H1 (cell line): ENCODE data around the gene ADD2. TPM values are rescaled to one million over a fixed set of nuclear protein-coding genes. Genes with fewer than 3 reads are reported as not detected.
A peak's percentile ranks its signal among the peaks of the same experiment; 100 is the strongest.

Experiments used
- CTCF ChIA-PET: fragments of 300-600 bp; sonication (Branson Sonifier 250); formaldehyde crosslinking; loops from one replicate; lab custom pipeline; 2021; ENCODE audit not compliant: partially characterized antibody; lab: Charles Lee
- POLR2A ChIA-PET: fragments of 300-600 bp; sonication (Branson Sonifier 250); formaldehyde crosslinking; loops from one replicate; lab custom pipeline; 2021; ENCODE audit warnings: inconsistent platforms; ENCODE audit not compliant: partially characterized antibody; lab: Charles Lee
- DNase-seq, 2 experiments: peaks; one replicate each; pipeline versions ENCODE4 v3.0.0 to v3.0.0-alpha.2; 2010 to 2022; ENCODE audit warnings: low spot score in 2 of 2, low read depth in 1 of 2, mixed read lengths in 1 of 2
- FAIRE-seq: peaks from 2 replicates; lab custom pipeline; 2011; peaks lifted over from hg19 to GRCh38; lab: Jason Lieb, UNC
- H2AFZ ChIP-seq: 2 replicates; pipeline ENCODE4 v1.8.1; 2012; ENCODE audit warnings: low read length, inconsistent platforms
- H2AK5ac ChIP-seq: 2 replicates; pipeline ENCODE4 v1.6.1; 2013; ENCODE audit warnings: low read depth, low read length
- H2BK120ac ChIP-seq: replicated peaks from 2 replicates; pipeline ENCODE3; 2013; ENCODE audit warnings: low read depth, low read length, inconsistent platforms
- H2BK12ac ChIP-seq: 2 replicates; pipeline ENCODE4 v1.6.1; 2013; ENCODE audit warnings: low read depth, low read length
- H2BK15ac ChIP-seq: 2 replicates; pipeline ENCODE4 v1.6.1; 2013; ENCODE audit warnings: low read length
- H2BK20ac ChIP-seq: 2 replicates; pipeline ENCODE4 v1.6.1; 2013; ENCODE audit warnings: low read length
- H2BK5ac ChIP-seq: 2 replicates; pipeline ENCODE4 v1.6.1; 2013; ENCODE audit warnings: low read depth, low read length
- H3K14ac ChIP-seq: 2 replicates; pipeline ENCODE4 v1.6.1; 2013; ENCODE audit warnings: inconsistent platforms; ENCODE audit not compliant: insufficient read length
- H3K18ac ChIP-seq: 2 replicates; pipeline ENCODE4 v1.6.1; 2013; ENCODE audit warnings: low read length; ENCODE audit errors: extremely low read depth
- H3K23ac ChIP-seq: 2 replicates; pipeline ENCODE4 v1.6.1; 2013; ENCODE audit warnings: inconsistent platforms; ENCODE audit not compliant: insufficient read length
- H3K23me2 ChIP-seq: 2 replicates; pipeline ENCODE4 v1.6.1; 2013; ENCODE audit warnings: low read depth, low read length
- H3K27ac ChIP-seq: 2 replicates; pipeline ENCODE4 v1.6.1; 2011; ENCODE audit warnings: low read depth, low read length, inconsistent platforms
- H3K27me3 ChIP-seq, 4 experiments: replicated peaks in 1 of 4; 1 replicate in 1 of 4; 2 replicates in 3 of 4; pipeline versions ENCODE4 v1.6.1 to v1.8.1; 2011 to 2013; ENCODE audit warnings: low read length in 3 of 4, mild to moderate bottlenecking in 3 of 4, inconsistent platforms in 2 of 4, mixed read lengths in 2 of 4, moderate library complexity in 1 of 4; ENCODE audit not compliant: control insufficient read depth in 3 of 4, insufficient read depth in 3 of 4; ENCODE audit errors: extremely low read depth in 1 of 4
- H3K36me3 ChIP-seq, 4 experiments: 2 replicates each; pipeline versions ENCODE4 v1.6.1 to v1.8.1; 2011 to 2013; ENCODE audit warnings: mild to moderate bottlenecking in 4 of 4, low read length in 3 of 4, moderate library complexity in 2 of 4, control low read depth in 1 of 4, inconsistent platforms in 1 of 4; ENCODE audit not compliant: insufficient read depth in 4 of 4, control insufficient read depth in 2 of 4
- H3K4ac ChIP-seq: replicated peaks from 2 replicates; pipeline ENCODE3; 2013; ENCODE audit warnings: low read length, low read depth, mixed read lengths, inconsistent platforms; ENCODE audit not compliant: insufficient read length
- H3K4me1 ChIP-seq, 4 experiments: replicated peaks in 1 of 4; 1 replicate in 1 of 4; 2 replicates in 3 of 4; pipeline versions ENCODE4 v1.6.1 to v1.8.1; 2011 to 2013; ENCODE audit warnings: low read length in 3 of 4, inconsistent platforms in 2 of 4, mixed read lengths in 1 of 4; ENCODE audit not compliant: insufficient read depth in 4 of 4, control insufficient read depth in 3 of 4
- H3K4me2 ChIP-seq, 2 experiments: 2 replicates each; pipeline versions ENCODE4 v1.6.1 to v1.8.1; 2011 to 2013; ENCODE audit warnings: low read depth in 2 of 2, low read length in 2 of 2, control low read depth in 1 of 2, inconsistent platforms in 1 of 2, mild to moderate bottlenecking in 1 of 2; ENCODE audit not compliant: insufficient read depth in 1 of 2
- H3K4me3 ChIP-seq, 4 experiments: fragments of 200-600, 300-600 bp in 1 of 4; sonication (generic), shearing (Covaris generic), sonication (Bioruptor Twin) in 1 of 4; 2 replicates each; pipeline versions ENCODE4 v1.5.1 to v1.8.1; 2011 to 2016; ENCODE audit warnings: low read length in 4 of 4, low read depth in 3 of 4, control low read depth in 2 of 4, inconsistent platforms in 2 of 4, mild to moderate bottlenecking in 2 of 4, mixed read lengths in 1 of 4, moderate library complexity in 1 of 4; ENCODE audit not compliant: insufficient read depth in 2 of 4; ENCODE audit errors: extremely low read depth in 1 of 4
- H3K56ac ChIP-seq: replicated peaks from 2 replicates; pipeline ENCODE3; 2013; ENCODE audit warnings: low read depth, mild to moderate bottlenecking, mixed read lengths, low read length, inconsistent platforms; ENCODE audit not compliant: insufficient read length
- H3K79me1 ChIP-seq: 2 replicates; pipeline ENCODE4 v1.6.1; 2013; ENCODE audit warnings: low read depth, low read length, control low read depth
- H3K79me2 ChIP-seq, 2 experiments: 2 replicates each; pipeline versions ENCODE4 v1.6.1 to v1.8.1; 2012 to 2013; ENCODE audit warnings: low read length in 2 of 2, mild to moderate bottlenecking in 2 of 2, inconsistent platforms in 1 of 2; ENCODE audit not compliant: insufficient read depth in 2 of 2, control insufficient read depth in 1 of 2
- H3K9ac ChIP-seq, 4 experiments: replicated peaks in 1 of 4; 1 replicate in 1 of 4; 2 replicates in 3 of 4; pipeline versions ENCODE4 v1.6.1 to v1.8.1; 2011 to 2013; ENCODE audit warnings: low read depth in 3 of 4, low read length in 3 of 4, control low read depth in 2 of 4, mild to moderate bottlenecking in 2 of 4, moderate library complexity in 2 of 4, inconsistent platforms in 1 of 4; ENCODE audit errors: extremely low read depth in 1 of 4
- H3K9me3 ChIP-seq, 2 experiments: 2 replicates each; pipeline versions ENCODE4 v1.6.1 to v1.8.1; 2012 to 2013; ENCODE audit warnings: mild to moderate bottlenecking in 2 of 2, moderate library complexity in 2 of 2, control low read depth in 1 of 2, inconsistent platforms in 1 of 2, low read depth in 1 of 2, low read length in 1 of 2, mixed read lengths in 1 of 2; ENCODE audit not compliant: insufficient read depth in 2 of 2
- H4K20me1 ChIP-seq, 2 experiments: replicated peaks in 1 of 2; 2 replicates each; pipeline versions ENCODE3 to v1.8.1; 2011 to 2013; ENCODE audit warnings: inconsistent platforms in 2 of 2, low read length in 2 of 2, mild to moderate bottlenecking in 1 of 2; ENCODE audit not compliant: insufficient read depth in 2 of 2, control insufficient read depth in 1 of 2
- H4K5ac ChIP-seq: 2 replicates; pipeline ENCODE4 v1.6.1; 2013; ENCODE audit warnings: low read length, low read depth, mixed read lengths, inconsistent platforms; ENCODE audit not compliant: insufficient read length
- H4K8ac ChIP-seq: 2 replicates; pipeline ENCODE4 v1.8.0; 2013; ENCODE audit warnings: mild to moderate bottlenecking, moderate library complexity, low read length, inconsistent platforms; ENCODE audit not compliant: insufficient read depth; ENCODE audit errors: extremely low read depth
- H4K91ac ChIP-seq: replicated peaks from 2 replicates; pipeline ENCODE3; 2013; ENCODE audit warnings: low read length, mixed read lengths, inconsistent platforms; ENCODE audit not compliant: insufficient read length
- BCL11A ChIP-seq, 2 experiments: IDR thresholded peaks; one replicate each; pipeline ENCODE4 v1.6.1; 2011; ENCODE audit warnings: low read depth in 2 of 2, low read length in 2 of 2, mild to moderate bottlenecking in 2 of 2
- CBX8 ChIP-seq: fragments of 300-800, 300-1000 bp; sonication (generic); IDR thresholded peaks from 2 replicates; pipeline ENCODE4 v1.7.1; 2016; ENCODE audit warnings: low read depth, low read length, borderline replicate concordance
- GABPA ChIP-seq: IDR thresholded peaks from 2 replicates; pipeline ENCODE4 v1.6.1; 2011; ENCODE audit warnings: mild to moderate bottlenecking, low read length, moderate library complexity, borderline replicate concordance; ENCODE audit not compliant: insufficient read depth
- POLR2A ChIP-seq, 2 experiments: IDR thresholded peaks; 1 replicate in 1 of 2; 2 replicates in 1 of 2; pipeline ENCODE4 v1.6.1; 2011; ENCODE audit warnings: low read depth in 2 of 2, low read length in 2 of 2, mild to moderate bottlenecking in 2 of 2; ENCODE audit errors: control extremely low read depth in 1 of 2
- SP1 ChIP-seq: IDR thresholded peaks from 2 replicates; pipeline ENCODE4 v1.6.1; 2011; ENCODE audit warnings: low read depth, low read length
- SP4 ChIP-seq: IDR thresholded peaks from 2 replicates; pipeline ENCODE4 v1.6.1; 2012; ENCODE audit warnings: low read length, inconsistent platforms
- SRF ChIP-seq: IDR thresholded peaks from 2 replicates; pipeline ENCODE4 v1.6.1; 2011; ENCODE audit warnings: mild to moderate bottlenecking, low read depth, low read length, moderate library complexity
- WGBS, 2 experiments: shearing (Covaris generic) in 1 of 2; methylation state at CpG; one replicate each; pipeline versions ENCODE4 v1.1.6 to v1.1.7; 2013 to 2015; ENCODE audit warnings: low lambda C conversion rate in 2 of 2, mixed read lengths in 2 of 2, inconsistent platforms in 1 of 2, low coverage in 1 of 2, missing lambda C conversion rate in 1 of 2; ENCODE audit not compliant: insufficient replicate concordance in 2 of 2, insufficient coverage in 1 of 2, insufficient read length in 1 of 2; ENCODE audit errors: extremely low coverage in 1 of 2, missing lambda C conversion rate in 1 of 2; 5-methylcytosine and 5-hydroxymethylcytosine counted together
- polyA plus RNA-seq, 7 experiments: library from polyadenylated mRNA; depleted of rRNA in 3 of 7; stranded (reverse) in 5 of 7; unstranded in 2 of 7; fragments of >200 nt in 5 of 7; fragments of 200-250 nt in 2 of 7; gene quantifications; 1 replicate in 5 of 7; 2 replicates in 1 of 7; 4 replicates in 1 of 7; pipeline versions ENCODE4 v1.2.1 to v1.2.3, GENCODE V29; 2011 to 2013; ENCODE audit warnings: missing spikeins in 2 of 7, mixed read lengths in 2 of 7
- total RNA-seq: library from RNA; stranded (reverse); fragmentation: NEBNext Ultra II Directional; extraction: Animal tissue kit (Norgen Biotek cat#: 25700); gene quantifications from 2 replicates; pipeline ENCODE4 v1.2.1, GENCODE V29; 2021

ADD2 gene
- total and polyA plus RNA-seq, 2 of the 8 experiments (the other 6 are each of a cell fraction or from before 2014, with no cell fraction given), result 58.5 to 170 TPM

DNA sequence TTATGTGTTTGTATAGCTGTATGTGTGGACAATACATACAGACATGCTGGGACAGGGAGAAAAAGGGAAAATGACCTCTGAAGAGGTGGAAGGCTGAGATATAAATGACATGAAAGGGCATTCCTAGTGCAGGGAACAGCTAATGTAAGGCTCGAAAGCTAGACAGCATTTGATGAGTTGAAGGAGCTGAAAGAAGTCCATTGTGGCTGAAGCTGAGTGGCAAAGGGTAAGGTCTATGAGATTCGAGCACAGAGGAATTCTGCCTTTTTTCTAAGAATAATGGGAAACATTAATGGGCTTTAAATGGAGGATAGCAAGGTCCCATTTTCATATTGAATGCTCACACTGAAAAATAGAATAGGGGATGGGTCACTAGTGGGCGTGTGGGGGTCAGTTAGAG is 23.6 kb downstream of the ADD2 start:
- Histone ChIP-seq H2BK15ac (no peak overlapping the region), H4K20me1 (peaks cover 15 to 16% of the 10 kb centered on the region in 2 experiments), H3K4me1 (peaks cover 1 to 24% (median 7%) of the 10 kb centered on the region in 4 experiments; a peak in 4 of 7 replicates), H3K23me2 (no peaks in the 10 kb centered on the region; the same call in 1 of the 2 replicates), H3K56ac (no peak overlapping the region), H2AFZ (no peak overlapping the region), H2BK5ac (no peak overlapping the region), H3K79me2 (peaks cover 7 to 97% of the 10 kb centered on the region in 2 experiments), H3K27me3 (no peaks in the 10 kb centered on the region), H3K18ac (no peak overlapping the region), H3K9me3 (peaks cover 0 to 4% of the 10 kb centered on the region in 2 experiments; a peak in 1 of 4 replicates), H2BK20ac (no peak overlapping the region), H3K79me1 (peaks cover 14% of the 10 kb centered on the region), H2AK5ac (no peak overlapping the region), H3K4me3 (no peak overlapping the region), H3K9ac (no peak overlapping the region), H3K27ac (no peak overlapping the region), H3K23ac (no peak overlapping the region), H3K14ac (no peak overlapping the region), H4K91ac (no peak overlapping the region), H4K5ac (no peak overlapping the region), H2BK12ac (no peak overlapping the region), H3K4ac (no peak overlapping the region), H3K36me3 (no peaks in the 10 kb centered on the region; a peak in 1 of 8 replicates), H3K4me2 (no peak overlapping the region), H2BK120ac (no peak overlapping the region), H4K8ac (no peak overlapping the region)
- POLR2A ChIA-PET, result interaction anchor here (1.0 to 2.4 kb wide), 3 partner anchors 18 to 24 kb away, joined by 3 to 12 read pairs (median 5); partner anchors contain the start of gene ADD2
- no peak for TF ChIP-seq POLR2A (IDR thresholded peaks at IDR 0.05; ENCODE audit: control extremely low read depth in 1 of 2, low read depth in 2 of 2, low read length in 2 of 2)
- TF ChIP-seq CBX8, result no peak
- no peak for TF ChIP-seq GABPA
- TF ChIP-seq SRF, result no peak
- no peak for TF ChIP-seq BCL11A (IDR thresholded peaks at IDR 0.05; ENCODE audit: low read depth in 2 of 2, low read length in 2 of 2)
- no peak for TF ChIP-seq SP4
- TF ChIP-seq SP1, result no peak
- CTCF ChIA-PET, result interaction anchor here (0.6 to 6.3 kb wide), 9 partner anchors 16 to 89 kb away, joined by 3 to 39 read pairs (median 3); partner anchors contain the start of gene ADD2
- DNase-seq (peak in 1 of 2 experiments; percentile 35), FAIRE-seq (no peak)
- WGBS, 2 experiments, result 77% methylated on average over 3 of the region's 3 CpGs; no CpG with 5 or more reads in 1 of the 2 experiments
